ENCODE data around the gene UBXN10.

DNA sequence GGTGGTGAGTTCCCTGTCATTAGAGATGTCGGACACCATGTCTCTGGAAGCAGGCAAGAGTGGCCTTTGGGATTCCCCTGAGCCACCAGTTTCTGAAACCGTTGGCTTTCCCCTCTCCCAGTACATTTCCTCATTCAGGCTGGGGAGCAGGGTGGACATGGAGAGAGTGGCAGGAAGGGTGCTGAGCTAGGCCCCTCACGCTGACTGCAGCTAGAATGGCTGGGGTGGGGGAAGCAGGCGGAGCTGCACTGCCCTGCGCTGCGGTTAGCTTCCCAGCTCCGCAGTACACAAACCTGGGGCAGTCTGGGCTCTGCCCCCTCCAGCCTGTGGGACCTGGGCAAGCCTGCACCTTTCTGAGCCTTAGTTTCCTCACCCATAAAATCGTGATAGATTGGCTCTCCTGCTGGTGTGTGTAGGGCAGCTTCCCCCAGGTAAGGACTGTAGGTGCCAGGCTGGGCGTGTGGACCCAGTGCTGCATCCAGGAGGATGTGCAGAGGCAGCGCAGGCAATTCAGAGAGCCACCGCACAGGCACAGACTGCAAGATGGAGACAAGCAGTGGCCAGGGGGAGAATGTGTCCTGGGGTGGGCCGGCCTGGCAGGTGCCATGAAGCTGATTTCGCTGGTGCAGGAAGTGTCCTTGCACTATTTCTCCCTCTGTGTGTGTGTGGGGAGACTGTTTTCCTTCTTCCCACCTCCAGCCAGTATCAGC, 43.7 kb upstream of the UBXN10 start:
- TF ChIP-seq, protein P1, sequence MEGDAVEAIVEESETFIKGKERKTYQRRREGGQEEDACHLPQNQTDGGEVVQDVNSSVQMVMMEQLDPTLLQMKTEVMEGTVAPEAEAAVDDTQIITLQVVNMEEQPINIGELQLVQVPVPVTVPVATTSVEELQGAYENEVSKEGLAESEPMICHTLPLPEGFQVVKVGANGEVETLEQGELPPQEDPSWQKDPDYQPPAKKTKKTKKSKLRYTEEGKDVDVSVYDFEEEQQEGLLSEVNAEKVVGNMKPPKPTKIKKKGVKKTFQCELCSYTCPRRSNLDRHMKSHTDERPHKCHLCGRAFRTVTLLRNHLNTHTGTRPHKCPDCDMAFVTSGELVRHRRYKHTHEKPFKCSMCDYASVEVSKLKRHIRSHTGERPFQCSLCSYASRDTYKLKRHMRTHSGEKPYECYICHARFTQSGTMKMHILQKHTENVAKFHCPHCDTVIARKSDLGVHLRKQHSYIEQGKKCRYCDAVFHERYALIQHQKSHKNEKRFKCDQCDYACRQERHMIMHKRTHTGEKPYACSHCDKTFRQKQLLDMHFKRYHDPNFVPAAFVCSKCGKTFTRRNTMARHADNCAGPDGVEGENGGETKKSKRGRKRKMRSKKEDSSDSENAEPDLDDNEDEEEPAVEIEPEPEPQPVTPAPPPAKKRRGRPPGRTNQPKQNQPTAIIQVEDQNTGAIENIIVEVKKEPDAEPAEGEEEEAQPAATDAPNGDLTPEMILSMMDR (conservative IDR thresholded peaks at IDR 0.05; ENCODE audit: low read length): no peak
- no peak for TF ChIP-seq EZH2phosphoT487 (IDR thresholded peaks at IDR 0.05; ENCODE audit: borderline replicate concordance, low read depth, low read length)
